Activated naive CD4-positive, alpha-beta T cell treated with anti-CD3 and anti-CD28 coated beads for 36 hours (primary cell): ENCODE results near the gene CDKN2C. TPM values are rescaled to one million over a fixed set of nuclear protein-coding genes. Genes with fewer than 3 reads are reported as not detected.
"Not testable (repeated sequence)": the region's sequence is repeated elsewhere in the genome, so short reads cannot be mapped to it uniquely, and the experiment has no call there.

ENCODE experiments used
- CTCF ChIA-PET: fragments of 350-600 bp; sonication (Branson Sonifier 250); formaldehyde crosslinking; loops from one replicate; lab custom pipeline; 2021; ENCODE audit warnings: antibody characterized with exemption; lab: Charles Lee
- DNase-seq: peaks from one replicate; pipeline ENCODE4 v3.0.0-alpha.2; 2020
- H3K27ac Mint-ChIP-seq: one replicate; pipeline ENCODE4 v1.8.0; 2021; ENCODE audit warnings: mild to moderate bottlenecking, mixed read lengths
- H3K27me3 Mint-ChIP-seq: one replicate; pipeline ENCODE4 v1.8.0; 2021; ENCODE audit warnings: low read depth, mixed read lengths
- H3K36me3 Mint-ChIP-seq: one replicate; pipeline ENCODE4 v1.8.0; 2021; ENCODE audit warnings: low read depth, mixed read lengths
- H3K4me1 Mint-ChIP-seq: one replicate; pipeline ENCODE4 v1.8.0; 2021; ENCODE audit warnings: low read depth, mixed read lengths
- H3K4me3 Mint-ChIP-seq: one replicate; pipeline ENCODE4 v1.8.0; 2021; ENCODE audit warnings: mild to moderate bottlenecking, moderate library complexity, mixed read lengths
- H3K9me3 Mint-ChIP-seq: one replicate; pipeline ENCODE4 v1.8.0; 2021; ENCODE audit warnings: mixed read lengths
- intact Hi-C: fragments of 100-400 bp; cut with micrococcal nuclease; formaldehyde crosslinking; loops from one replicate; pipeline ENCODE4 v1.15.1; 2023
- total RNA-seq, 2 experiments: library from RNA; stranded (reverse); gene quantifications; one replicate each; pipeline ENCODE4 v1.2.3, GENCODE V29; 2021

CDKN2C gene
- total RNA-seq, 2 experiments from 2014 or later, result 13.5 to 14.4 TPM

- no peak overlapping the region for H3K27ac Mint-ChIP-seq
Measured at GRCh38 chr1:50936321-50936720, 33.7 kb upstream of the CDKN2C start.

GRCh38 chr1:50940291-50940690 lies 29.8 kb upstream of the CDKN2C start:
- Mint-ChIP-seq H3K27ac (no peak overlapping the region), H3K36me3 (peaks cover 4% of the 10 kb centered on the region), H3K9me3 (no peaks in the 10 kb centered on the region), H3K4me3 (no peak overlapping the region), H3K27me3 (no peaks in the 10 kb centered on the region), H3K4me1 (peaks cover 20% of the 10 kb centered on the region)
- CTCF ChIA-PET, result interaction anchor here (1.3 kb wide), 1 partner anchor 11 kb away, joined by 3 read pairs; no protein-coding TSS in a partner anchor
- intact Hi-C loops, result no loop called here
- DNase-seq, result no peak

More at GRCh38 chr1:50936321-50936720, 33.7 kb upstream of the CDKN2C start:
- Mint-ChIP-seq H3K4me1 (peaks cover 23% of the 10 kb centered on the region), H3K36me3 (peaks cover 5% of the 10 kb centered on the region), H3K4me3 (no peak overlapping the region), H3K9me3 (no peaks in the 10 kb centered on the region), H3K27me3 (no peaks in the 10 kb centered on the region)
- DNase-seq, result no peak
- CTCF ChIA-PET, result interaction anchor here (0.9 kb wide), 1 partner anchor 253 kb away, joined by 5 read pairs; no protein-coding TSS in a partner anchor
- intact Hi-C loops, result loop anchor here (10.0 kb wide), 1 partner anchor 108 kb away; no protein-coding TSS in a partner anchor

- intact Hi-C loops, result no loop called here
- Mint-ChIP-seq H3K27ac (no peak overlapping the region), H3K4me3 (no peak overlapping the region), H3K36me3 (peaks cover 4% of the 10 kb centered on the region), H3K27me3 (no peaks in the 10 kb centered on the region), H3K9me3 (no peaks in the 10 kb centered on the region), H3K4me1 (peaks cover 14% of the 10 kb centered on the region)
- no peak for DNase-seq
- CTCF ChIA-PET, result interaction anchor here (0.6 kb wide), 1 partner anchor 178 kb away, joined by 3 read pairs; no protein-coding TSS in a partner anchor
Measured at GRCh38 chr1:50942334-50942733, 27.7 kb upstream of the CDKN2C start.

GRCh38 chr1:50949286-50949982 lies 20.6 kb upstream of the CDKN2C start:
- peaks cover 30% of the 10 kb centered on the region for H3K4me1 Mint-ChIP-seq
- no peak overlapping the region for H3K4me3 Mint-ChIP-seq

GRCh38 chr1:50950396-50950795 lies 19.6 kb upstream of the CDKN2C start:
- H3K27me3 Mint-ChIP-seq, result no peaks in the 10 kb centered on the region
- H3K36me3 Mint-ChIP-seq, result peaks cover 11% of the 10 kb centered on the region
- no peaks in the 10 kb centered on the region for H3K9me3 Mint-ChIP-seq
- no peak overlapping the region for H3K27ac Mint-ChIP-seq
- H3K4me1 Mint-ChIP-seq, result peaks cover 39% of the 10 kb centered on the region
- intact Hi-C loops, result no loop called here
- CTCF ChIA-PET, result interaction anchor here (0.9 to 1.2 kb wide), 2 partner anchors 21 to 78 kb away, joined by 3 read pairs; no protein-coding TSS in a partner anchor
- DNase-seq, result no peak
- no peak overlapping the region for H3K4me3 Mint-ChIP-seq

More at GRCh38 chr1:50949286-50949982, 20.6 kb upstream of the CDKN2C start:
- DNase-seq, result no peak
- Mint-ChIP-seq H3K27me3 (no peaks in the 10 kb centered on the region), H3K36me3 (peaks cover 13% of the 10 kb centered on the region), H3K9me3 (no peaks in the 10 kb centered on the region), H3K27ac (no peak overlapping the region)
- intact Hi-C loops, result no loop called here
- CTCF ChIA-PET, result interaction anchor here (0.6 kb wide), 1 partner anchor 524 kb away, joined by 3 read pairs; no protein-coding TSS in a partner anchor

- H3K27me3 Mint-ChIP-seq, H3K4me3 Mint-ChIP-seq, H3K27ac Mint-ChIP-seq, DNase-seq, H3K9me3 Mint-ChIP-seq, intact Hi-C loops, CTCF ChIA-PET: not testable (repeated sequence)
- Mint-ChIP-seq H3K4me1 (peaks cover 38% of the 10 kb centered on the region), H3K36me3 (peaks cover 14% of the 10 kb centered on the region)
Measured at GRCh38 chr1:50952566-50952965, 17.5 kb upstream of the CDKN2C start.

- no peak for DNase-seq
- Mint-ChIP-seq H3K9me3 (no peaks in the 10 kb centered on the region), H3K27ac (no peak overlapping the region), H3K4me3 (no peak overlapping the region), H3K27me3 (no peaks in the 10 kb centered on the region), H3K4me1 (peaks cover 36% of the 10 kb centered on the region), H3K36me3 (peaks cover 10% of the 10 kb centered on the region)
- CTCF ChIA-PET, result interaction anchor here (1.2 to 1.8 kb wide), 2 partner anchors 181 to 1187 kb away, joined by 3 to 7 read pairs; no protein-coding TSS in a partner anchor
- intact Hi-C loops, result no loop called here
Measured at GRCh38 chr1:50955116-50955515, 14.9 kb upstream of the CDKN2C start.

GRCh38 chr1:50959303-50959912 lies 10.6 kb upstream of the CDKN2C start:
- peak overlapping the region; percentile 83 for H3K27ac Mint-ChIP-seq
- H3K4me1 Mint-ChIP-seq, result peaks cover 33% of the 10 kb centered on the region
- no peaks in the 10 kb centered on the region for H3K27me3 Mint-ChIP-seq
- peak overlapping the region; percentile 86 for H3K4me3 Mint-ChIP-seq
- peak; percentile 41 for DNase-seq
- CTCF ChIA-PET, result interaction anchor here (1.2 to 1.5 kb wide), 2 partner anchors 9 to 30 kb away, joined by 4 to 6 read pairs; no protein-coding TSS in a partner anchor
- intact Hi-C loops, result loop anchor here (2.0 kb wide), 1 partner anchor 29 kb away; no protein-coding TSS in a partner anchor
- H3K9me3 Mint-ChIP-seq, result no peaks in the 10 kb centered on the region
- H3K36me3 Mint-ChIP-seq, result peaks cover 3% of the 10 kb centered on the region

- Mint-ChIP-seq H3K27ac (peak within 1 kb of the TSS; percentile 85), H3K4me3 (peak within 1 kb of the TSS; percentile 86), H3K27me3 (no peaks in the 10 kb centered on the region), H3K36me3 (peaks cover 3% of the 10 kb centered on the region), H3K4me1 (peaks cover 25% of the 10 kb centered on the region), H3K9me3 (no peaks in the 10 kb centered on the region)
- intact Hi-C loops, result loop anchor here (1.0 to 2.0 kb wide), 4 partner anchors 8 to 277 kb away; partner anchors contain the start of gene RNF11
- peak; percentile 97 for DNase-seq
- CTCF ChIA-PET, result interaction anchor here (0.6 to 1.9 kb wide), 8 partner anchors 10 to 257 kb away, joined by 3 to 20 read pairs (median 4); partner anchors contain the start of gene CDKN2C
Measured at GRCh38 chr1:50959913-50960844, 9.9 kb upstream of the CDKN2C start, which contains the start of gene FAF1. FAF1 (minus strand) TSS chr1:50960267; CDS start chr1:50959811, 456 bp downstream.

- Mint-ChIP-seq H3K9me3 (no peaks in the 10 kb centered on the region), H3K4me1 (peaks cover 11% of the 10 kb centered on the region), H3K4me3 (no peak overlapping the region), H3K27me3 (peaks cover under 1% of the 10 kb centered on the region), H3K27ac (no peak overlapping the region), H3K36me3 (no peaks in the 10 kb centered on the region)
- CTCF ChIA-PET, result interaction anchor here (0.6 kb wide), 1 partner anchor 542 kb away, joined by 3 read pairs; no protein-coding TSS in a partner anchor
- intact Hi-C loops, result loop anchor here (5.0 kb wide), 6 partner anchors 332 to 1587 kb away; partner anchors contain the start of genes DMRTA2, EPS15, NRDC and OSBPL9
- DNase-seq, result no peak
Measured at GRCh38 chr1:50964863-50965262, 5.2 kb upstream of the CDKN2C start.

GRCh38 chr1:50966991-50967390 lies 3.1 kb upstream of the CDKN2C start:
- Mint-ChIP-seq H3K4me3 (no peak overlapping the region), H3K4me1 (peaks cover 20% of the 10 kb centered on the region), H3K27ac (no peak overlapping the region), H3K9me3 (no peaks in the 10 kb centered on the region), H3K36me3 (no peaks in the 10 kb centered on the region), H3K27me3 (peaks cover 10% of the 10 kb centered on the region)
- no peak for DNase-seq
- CTCF ChIA-PET, result no interaction called here
- intact Hi-C loops, result loop anchor here (5.0 kb wide), 6 partner anchors 330 to 1585 kb away; partner anchors contain the start of genes DMRTA2, EPS15, NRDC and OSBPL9
